Large intestine (tissue), 3 donors: ENCODE results near the gene POGZ. TPM values are rescaled to one million over a fixed set of nuclear protein-coding genes. Genes with fewer than 3 reads are reported as not detected.

ENCODE experiments used
- DNase-seq, 2 donors: peaks; one replicate each; pipeline versions ENCODE4 v3.0.0 to v3.0.0-alpha.2; 2013
- H3K27ac ChIP-seq: one replicate; pipeline ENCODE4 v1.5.1; 2013; ENCODE audit warnings: low read length
- H3K27me3 ChIP-seq: 2 replicates; pipeline ENCODE4 v1.6.1; 2013; ENCODE audit warnings: low read length; ENCODE audit not compliant: control insufficient read depth, insufficient read depth
- H3K36me3 ChIP-seq: 2 replicates; pipeline ENCODE4 v1.6.1; 2013; ENCODE audit warnings: low read length; ENCODE audit not compliant: control insufficient read depth, insufficient read depth
- H3K4me1 ChIP-seq: one replicate; pipeline ENCODE4 v1.6.1; 2013; ENCODE audit warnings: low read length; ENCODE audit not compliant: control insufficient read depth, insufficient read depth
- H3K4me3 ChIP-seq: one replicate; pipeline ENCODE4 v1.5.1; 2013; ENCODE audit warnings: low read length
- H3K9me3 ChIP-seq: one replicate; pipeline ENCODE4 v1.6.1; 2013; ENCODE audit warnings: mild to moderate bottlenecking, low read depth, low read length, moderate library complexity; ENCODE audit not compliant: control insufficient read depth
- WGBS: methylation state at CpG from one replicate; pipeline ENCODE4 v1.1.5; 2013; ENCODE audit warnings: low lambda C conversion rate; ENCODE audit not compliant: insufficient coverage; 5-methylcytosine and 5-hydroxymethylcytosine counted together
- polyA plus RNA-seq: library from polyadenylated mRNA; unstranded; fragments of 120-200 nt; gene quantifications from one replicate; pipeline ENCODE4 v1.2.1, GENCODE V29; 2013

POGZ gene
- polyA plus RNA-seq, 1 donor = 91.5 TPM

DNA sequence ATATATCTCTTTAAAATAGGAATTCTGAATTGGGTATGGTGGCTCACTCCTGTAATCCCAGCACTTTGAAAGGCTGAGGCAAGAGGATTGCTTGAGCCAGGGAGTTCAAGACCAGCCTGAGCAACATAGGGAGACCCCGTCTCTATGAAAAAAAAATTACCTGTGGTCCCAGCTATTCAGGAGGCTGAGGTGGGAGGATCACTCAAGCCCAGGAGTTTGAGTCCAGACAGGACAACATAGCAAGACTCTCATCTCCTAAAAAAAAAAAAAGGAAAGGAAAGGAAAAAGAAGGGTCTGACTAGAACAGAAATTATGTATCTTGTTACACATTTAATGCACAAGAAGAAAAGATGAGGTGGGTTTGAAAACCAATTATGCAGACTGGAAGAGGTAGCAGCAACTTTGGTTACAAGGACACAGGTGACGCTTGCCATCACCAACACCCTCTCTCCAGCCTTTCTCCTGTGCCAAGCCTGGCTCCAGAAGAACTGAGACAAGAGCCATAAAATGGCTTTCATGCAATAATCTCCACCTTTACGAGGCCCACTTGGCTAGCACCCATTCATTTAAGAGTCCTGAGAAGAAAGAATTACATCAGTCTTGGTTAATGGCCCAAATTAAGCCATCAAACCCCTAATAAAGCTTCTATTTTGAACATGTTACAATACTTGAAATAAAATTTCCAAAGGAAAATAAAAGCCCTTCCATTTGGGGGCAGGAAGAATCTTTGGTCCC lies 82.0 kb downstream of the POGZ start:
- Histone ChIP-seq H3K27me3 (no peaks in the 10 kb centered on the region), H3K36me3 (no peaks in the 10 kb centered on the region), H3K9me3 (no peaks in the 10 kb centered on the region), H3K4me3 (no peak overlapping the region), H3K27ac (no peak overlapping the region), H3K4me1 (peaks cover 6% of the 10 kb centered on the region)
- WGBS = no CpG with 5 or more reads among the region's 3 CpGs
- no peak for DNase-seq

DNA sequence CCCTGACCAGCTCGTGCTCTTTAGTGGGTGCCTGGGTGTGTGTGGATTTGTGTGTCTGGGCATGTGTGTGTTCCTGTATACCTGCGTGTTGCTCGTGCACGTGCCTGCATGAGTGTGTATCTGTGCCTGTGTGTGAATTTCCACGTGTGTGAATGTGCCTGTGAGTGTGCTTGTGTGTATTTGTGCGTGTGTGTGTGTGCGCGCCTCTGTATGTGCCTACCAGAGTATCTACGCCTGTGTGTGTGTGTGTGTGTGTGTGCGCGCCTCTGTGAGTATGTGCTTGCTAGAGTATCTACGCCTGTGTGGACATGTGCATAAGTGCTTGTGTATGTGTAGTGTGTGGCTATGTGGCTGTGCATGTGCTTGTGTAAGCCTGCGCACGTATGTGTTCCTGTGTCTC lies 86.1 kb downstream of the POGZ start:
- Histone ChIP-seq H3K27ac (no peak overlapping the region), H3K4me1 (peaks cover 35% of the 10 kb centered on the region), H3K27me3 (no peaks in the 10 kb centered on the region), H3K9me3 (no peaks in the 10 kb centered on the region), H3K4me3 (no peak overlapping the region), H3K36me3 (peaks cover 7% of the 10 kb centered on the region)
- no peak for DNase-seq
- no CpG with 5 or more reads among the region's 14 CpGs for WGBS

DNA sequence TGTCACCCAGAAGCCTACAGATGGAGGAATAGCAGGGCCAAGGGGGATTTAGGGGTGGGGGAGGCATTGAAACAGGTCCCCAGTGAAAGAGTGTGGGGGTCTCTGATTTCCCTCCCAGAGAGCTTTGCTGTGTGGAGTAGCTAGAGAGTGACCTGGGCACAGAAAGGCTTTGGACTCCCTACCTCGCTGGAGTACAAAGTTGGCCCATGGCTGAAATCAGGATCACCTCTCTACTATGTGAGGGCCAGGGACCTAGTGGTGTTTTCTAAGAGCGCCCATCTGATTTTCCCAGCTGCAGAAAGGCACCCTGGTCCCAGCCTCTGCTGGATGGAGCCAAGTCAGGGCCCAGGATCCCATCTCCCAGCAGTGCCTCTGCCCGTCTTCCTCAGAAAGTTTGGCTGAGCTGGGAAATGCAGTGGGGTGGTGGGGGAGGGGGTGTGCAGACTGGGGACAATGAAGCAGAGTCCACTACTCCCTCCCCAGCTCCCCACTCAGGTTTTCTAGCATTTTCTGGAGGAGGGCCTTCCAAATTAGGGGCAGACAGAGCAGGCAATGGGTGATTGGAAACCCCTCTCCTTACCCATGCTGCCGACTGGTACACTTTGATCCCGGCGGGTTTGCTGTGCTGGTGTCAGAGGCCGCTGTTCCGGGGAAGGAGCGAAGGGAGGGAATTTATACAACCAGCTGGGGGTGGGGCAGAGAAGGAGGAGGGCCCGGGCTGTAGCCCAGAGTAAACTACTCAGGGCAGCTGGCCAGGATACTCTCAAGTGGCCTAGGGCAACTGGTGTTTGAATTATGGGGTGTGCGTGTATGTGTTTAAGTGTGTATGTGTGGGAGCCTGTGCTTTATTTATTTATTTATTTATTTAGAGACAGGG lies 87.0 kb downstream of the POGZ start, which contains the start of gene SELENBP1:
SELENBP1 (minus strand) TSS at position 648 of the 877 bp plus-strand sequence; CDS start at position 584, 64 bp downstream.
- H3K4me3 ChIP-seq = peak within 1 kb of the TSS; percentile 61
- H3K4me1 ChIP-seq = peaks cover 35% of the 10 kb centered on the region
- peak within 1 kb of the TSS; percentile 64 for H3K27ac ChIP-seq
- H3K36me3 ChIP-seq = peaks cover 15% of the 10 kb centered on the region
- H3K27me3 ChIP-seq = no peaks in the 10 kb centered on the region
- no peaks in the 10 kb centered on the region for H3K9me3 ChIP-seq
- DNase-seq = peak; percentile 86 to 93
- no CpG with 5 or more reads among the region's 11 CpGs for WGBS

DNA sequence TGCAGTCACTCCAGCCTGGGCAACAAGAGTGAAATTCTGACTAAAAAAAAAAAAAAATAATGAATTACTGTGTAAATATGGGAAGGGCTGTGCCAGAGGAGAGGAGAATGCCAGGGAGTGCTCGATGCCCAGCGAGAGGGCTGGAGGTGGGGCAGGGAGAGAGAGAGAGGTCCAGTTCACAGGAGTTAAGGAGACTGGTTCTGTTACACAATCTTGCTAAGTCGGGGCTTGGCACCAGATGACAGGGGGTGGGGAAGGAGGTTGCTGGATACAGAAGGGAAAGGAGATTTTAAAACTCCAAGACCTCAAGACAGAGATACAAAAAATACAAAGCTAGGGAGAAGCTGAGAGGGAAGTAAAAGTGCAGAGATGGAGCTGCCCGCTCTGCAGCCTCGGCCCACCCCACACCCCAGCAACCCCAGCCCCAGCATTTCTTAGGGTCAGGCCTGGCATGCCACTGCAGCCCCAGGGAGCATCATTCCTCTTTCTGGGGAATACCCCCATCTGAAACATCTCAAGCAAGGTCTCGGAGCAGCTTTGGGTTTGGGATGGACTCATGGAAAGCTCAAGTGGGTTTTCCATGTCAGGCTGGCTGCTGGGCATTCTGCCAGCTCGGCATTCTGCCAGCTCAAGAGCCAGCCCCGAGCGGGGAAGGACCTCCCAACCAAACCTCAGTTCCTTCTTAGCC lies 87.8 kb downstream of the POGZ start:
- WGBS = 25% methylated on average over 1 of the region's 9 CpGs
- Histone ChIP-seq H3K4me1 (peaks cover 35% of the 10 kb centered on the region), H3K4me3 (peak overlapping the region; percentile 61)

DNA sequence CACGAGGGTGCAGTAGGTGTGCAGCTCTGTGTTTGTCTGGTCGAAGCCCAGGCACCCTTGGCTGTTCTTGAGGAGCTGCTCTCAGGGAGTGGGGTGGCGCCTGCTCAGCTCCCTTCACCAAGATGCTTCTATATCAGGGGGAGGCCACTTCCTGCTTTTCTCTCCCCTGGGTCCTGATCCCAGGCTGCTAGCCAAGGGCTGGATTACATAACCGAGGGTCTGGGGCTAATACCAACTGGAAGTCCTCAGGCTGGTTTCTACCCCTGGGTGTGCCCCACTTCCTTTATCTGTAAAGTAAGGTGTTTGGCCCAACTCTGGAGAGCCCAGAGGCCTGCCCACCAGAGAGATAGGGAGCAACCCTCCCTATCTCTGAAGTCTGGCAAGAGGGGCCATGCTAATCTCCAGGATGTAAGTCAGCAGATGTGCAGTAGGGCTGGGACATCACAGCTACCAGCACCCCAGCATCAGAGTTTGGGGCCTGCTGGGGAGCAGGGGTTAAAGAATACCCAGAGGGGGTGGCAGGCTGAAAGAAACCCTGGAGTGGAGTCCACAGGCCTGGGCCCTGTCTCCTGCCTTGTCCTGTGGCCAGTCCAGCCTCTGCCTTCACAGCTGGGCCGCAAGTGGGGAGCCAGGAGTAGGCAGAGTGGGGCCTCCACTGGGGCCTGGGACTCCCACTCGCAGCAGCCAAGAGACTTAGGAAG lies 88.9 kb downstream of the POGZ start:
- peaks cover 35% of the 10 kb centered on the region for H3K4me1 ChIP-seq
- H3K36me3 ChIP-seq = peaks cover 32% of the 10 kb centered on the region
- peak; percentile 23 to 47 for DNase-seq
- no peak overlapping the region for H3K4me3 ChIP-seq
- H3K9me3 ChIP-seq = no peaks in the 10 kb centered on the region
- H3K27me3 ChIP-seq = no peaks in the 10 kb centered on the region
- WGBS = no CpG with 5 or more reads among the region's 6 CpGs
- H3K27ac ChIP-seq = peak overlapping the region; percentile 7

More for the DNA sequence above, 87.8 kb downstream of the POGZ start:
- H3K27ac ChIP-seq = peak overlapping the region; percentile 64
- H3K27me3 ChIP-seq = no peaks in the 10 kb centered on the region
- no peaks in the 10 kb centered on the region for H3K9me3 ChIP-seq
- peak; percentile 41 to 55 for DNase-seq
- H3K36me3 ChIP-seq = peaks cover 20% of the 10 kb centered on the region

DNA sequence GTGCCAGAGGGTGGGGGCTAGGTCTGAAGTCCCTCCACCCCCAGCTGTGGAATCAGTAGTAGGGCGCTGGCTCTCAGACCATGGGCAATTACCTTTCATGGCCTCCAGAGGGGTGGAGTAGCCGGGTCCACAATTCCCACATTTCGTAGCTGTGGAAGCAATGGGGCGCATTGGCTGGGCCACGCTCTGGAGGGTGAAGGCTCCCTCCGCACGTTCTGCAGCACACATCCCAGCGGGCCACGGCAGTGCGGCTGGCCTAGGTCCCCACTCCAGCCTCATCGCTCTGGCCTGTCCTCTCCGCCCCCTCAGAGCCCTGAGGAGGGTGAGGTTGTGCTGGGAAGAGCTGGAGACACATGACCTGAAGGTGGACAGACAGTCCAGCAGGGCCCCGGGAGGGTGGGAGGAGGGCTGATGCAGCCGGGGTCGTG lies 89.7 kb downstream of the POGZ start:
- WGBS = no CpG with 5 or more reads among the region's 15 CpGs
- Histone ChIP-seq H3K27me3 (no peaks in the 10 kb centered on the region), H3K9me3 (no peaks in the 10 kb centered on the region), H3K27ac (no peak overlapping the region), H3K4me3 (no peak overlapping the region), H3K36me3 (peaks cover 39% of the 10 kb centered on the region), H3K4me1 (peaks cover 35% of the 10 kb centered on the region)
- no peak for DNase-seq

DNA sequence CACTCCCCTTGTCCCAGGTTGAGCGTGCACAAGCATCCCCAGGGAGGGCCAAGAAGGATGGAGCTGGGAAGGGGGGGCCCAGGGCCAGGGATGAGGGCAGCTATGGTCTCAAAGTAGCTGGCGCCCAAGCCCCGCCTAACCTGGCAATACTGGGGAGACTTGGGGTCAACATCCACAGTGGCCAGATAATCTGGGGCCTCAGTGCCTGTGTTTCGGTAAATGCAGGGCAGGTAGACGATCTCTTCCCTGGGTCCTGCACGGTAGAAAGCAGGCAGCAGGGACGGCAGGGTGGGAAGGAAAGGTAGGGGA lies 90.0 kb downstream of the POGZ start:
- Histone ChIP-seq H3K4me1 (peaks cover 35% of the 10 kb centered on the region), H3K4me3 (no peak overlapping the region), H3K9me3 (no peaks in the 10 kb centered on the region), H3K36me3 (peaks cover 43% of the 10 kb centered on the region), H3K27me3 (no peaks in the 10 kb centered on the region), H3K27ac (no peak overlapping the region)
- DNase-seq = no peak
- WGBS = no CpG with 5 or more reads among the region's 7 CpGs

DNA sequence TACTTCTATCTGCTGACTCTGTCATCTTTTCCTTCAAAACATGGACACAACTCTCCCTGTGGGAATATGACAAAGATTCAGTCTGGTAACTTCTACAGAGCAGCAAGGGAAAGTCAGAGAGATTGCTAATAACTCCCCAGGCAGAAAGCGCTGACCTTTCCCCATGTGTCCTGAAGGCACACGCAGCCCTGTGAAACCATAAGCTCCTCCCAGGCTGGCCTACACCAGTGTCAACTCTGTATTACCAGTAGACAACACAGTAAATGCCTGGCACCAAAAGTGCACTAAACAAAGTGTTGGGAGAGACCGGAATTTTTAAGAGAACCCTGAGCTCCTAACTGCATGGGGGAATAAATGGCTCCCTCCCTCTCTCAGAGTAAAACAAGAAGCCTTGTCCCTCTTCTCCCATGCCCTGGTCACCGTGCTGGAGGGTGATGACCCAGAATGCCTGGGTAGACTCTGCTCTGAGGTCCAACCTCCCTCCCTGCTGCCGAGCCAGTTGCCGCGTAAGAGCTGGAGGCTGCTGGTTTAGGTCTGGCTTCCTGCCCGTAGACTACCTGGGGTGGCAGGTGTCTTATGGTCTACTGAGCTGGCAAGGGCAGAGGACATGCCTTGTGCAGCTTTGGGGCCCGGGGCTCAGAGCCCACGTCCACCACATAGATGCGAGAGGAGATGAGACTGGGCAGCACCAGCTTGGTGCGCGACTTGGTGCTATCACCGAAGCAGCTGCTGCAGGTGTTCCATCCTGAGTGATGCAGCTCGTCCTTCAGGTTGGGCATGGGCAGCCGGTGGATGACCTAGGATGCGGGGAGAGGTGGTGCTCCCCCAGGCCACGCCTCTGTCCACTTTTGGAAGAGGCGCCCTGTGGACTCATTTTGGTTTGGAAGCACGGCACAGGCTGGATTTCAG lies 90.6 kb downstream of the POGZ start:
- Histone ChIP-seq H3K4me3 (no peak overlapping the region), H3K27ac (no peak overlapping the region), H3K27me3 (no peaks in the 10 kb centered on the region), H3K9me3 (no peaks in the 10 kb centered on the region), H3K4me1 (peaks cover 35% of the 10 kb centered on the region), H3K36me3 (peaks cover 49% of the 10 kb centered on the region)
- no peak for DNase-seq
- no CpG with 5 or more reads among the region's 20 CpGs for WGBS

DNA sequence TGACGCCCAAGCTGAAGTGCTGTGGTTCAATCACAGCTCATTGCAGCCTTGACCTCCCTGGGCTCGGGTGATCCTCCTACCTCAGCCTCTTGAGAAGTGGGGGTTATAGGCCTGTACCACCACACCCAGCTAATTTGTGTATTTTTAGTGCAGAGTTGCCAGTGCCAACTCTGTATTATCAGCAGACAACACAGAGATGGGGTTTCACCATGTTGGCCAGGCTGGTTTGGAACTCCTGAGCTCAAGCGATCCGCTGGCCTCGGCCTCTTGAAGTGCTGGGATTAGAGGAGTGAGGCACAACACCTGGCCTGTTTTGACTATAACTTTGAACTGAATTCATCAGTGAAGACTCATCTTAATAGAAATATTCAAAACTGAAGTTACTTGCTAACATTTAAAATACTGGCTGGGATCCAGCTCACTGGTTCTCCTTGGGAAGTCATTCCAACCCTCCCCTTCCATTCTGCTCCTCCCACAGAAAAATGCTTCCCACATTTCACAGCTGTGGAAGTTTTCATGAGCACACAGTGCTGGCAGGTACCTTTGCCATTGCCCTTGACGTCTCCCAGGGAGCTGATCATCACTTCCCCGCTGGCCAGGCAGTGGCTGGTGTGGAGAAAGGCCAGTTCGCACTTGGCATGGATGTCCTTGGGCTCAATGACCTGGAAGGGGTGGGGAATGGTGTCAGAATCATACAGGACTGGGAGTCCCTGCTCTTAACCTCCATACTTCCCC lies 91.5 kb downstream of the POGZ start:
- Histone ChIP-seq H3K4me1 (peaks cover 32% of the 10 kb centered on the region), H3K9me3 (peaks cover 3% of the 10 kb centered on the region), H3K27ac (no peak overlapping the region), H3K4me3 (no peak overlapping the region), H3K36me3 (peaks cover 50% of the 10 kb centered on the region), H3K27me3 (no peaks in the 10 kb centered on the region)
- no CpG with 5 or more reads among the region's 8 CpGs for WGBS
- DNase-seq = no peak
